IMR-90 (cell line): ENCODE results near the gene PPFIBP2.

Experiments used
- CHD1 ChIP-seq: IDR thresholded peaks from 2 replicates; pipeline ENCODE4 v1.6.1; 2012; ENCODE audit warnings: low read depth, low read length, improper control_type of control experiment
- FOS ChIP-seq: fragments of 150-350 bp; IDR thresholded peaks from 2 replicates; pipeline ENCODE4 v1.6.1; 2016; ENCODE audit warnings: low read depth, low read length
- POLR2A ChIP-seq: IDR thresholded peaks from 2 replicates; pipeline ENCODE4 v1.6.1; 2012; ENCODE audit warnings: mild to moderate bottlenecking, low read depth, low read length
- TF ChIP-seq, protein P1 (sequence below): conservative IDR thresholded peaks from 2 replicates; pipeline ENCODE4 v1.5.1; 2012; ENCODE audit warnings: mild to moderate bottlenecking, low read depth, low read length, improper control_type of control experiment

DNA sequence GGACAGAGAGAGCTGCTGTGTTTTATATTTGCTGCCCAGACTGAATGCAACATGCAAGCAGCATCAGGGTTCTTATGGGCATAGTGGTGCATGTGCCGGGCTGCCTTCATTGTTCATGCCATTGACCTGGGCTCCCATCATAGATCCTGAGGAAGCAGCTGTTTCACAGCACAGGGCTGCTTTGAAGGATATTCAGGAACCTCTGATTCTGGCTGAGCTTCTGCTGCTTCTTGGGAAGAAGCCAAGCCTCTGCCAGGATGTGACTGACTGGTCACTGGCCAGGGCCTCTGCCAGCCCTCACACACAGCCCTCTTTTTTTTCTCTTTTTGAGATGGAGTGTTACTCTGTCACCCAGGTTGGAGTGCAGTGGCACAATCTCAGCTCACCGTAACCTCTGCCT is 116.2 kb downstream of the PPFIBP2 start:
- TF ChIP-seq, protein P1, sequence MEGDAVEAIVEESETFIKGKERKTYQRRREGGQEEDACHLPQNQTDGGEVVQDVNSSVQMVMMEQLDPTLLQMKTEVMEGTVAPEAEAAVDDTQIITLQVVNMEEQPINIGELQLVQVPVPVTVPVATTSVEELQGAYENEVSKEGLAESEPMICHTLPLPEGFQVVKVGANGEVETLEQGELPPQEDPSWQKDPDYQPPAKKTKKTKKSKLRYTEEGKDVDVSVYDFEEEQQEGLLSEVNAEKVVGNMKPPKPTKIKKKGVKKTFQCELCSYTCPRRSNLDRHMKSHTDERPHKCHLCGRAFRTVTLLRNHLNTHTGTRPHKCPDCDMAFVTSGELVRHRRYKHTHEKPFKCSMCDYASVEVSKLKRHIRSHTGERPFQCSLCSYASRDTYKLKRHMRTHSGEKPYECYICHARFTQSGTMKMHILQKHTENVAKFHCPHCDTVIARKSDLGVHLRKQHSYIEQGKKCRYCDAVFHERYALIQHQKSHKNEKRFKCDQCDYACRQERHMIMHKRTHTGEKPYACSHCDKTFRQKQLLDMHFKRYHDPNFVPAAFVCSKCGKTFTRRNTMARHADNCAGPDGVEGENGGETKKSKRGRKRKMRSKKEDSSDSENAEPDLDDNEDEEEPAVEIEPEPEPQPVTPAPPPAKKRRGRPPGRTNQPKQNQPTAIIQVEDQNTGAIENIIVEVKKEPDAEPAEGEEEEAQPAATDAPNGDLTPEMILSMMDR: no peak
- TF ChIP-seq POLR2A (no peak), FOS (no peak), CHD1 (no peak)
